Kidney (tissue), 14 donors: ENCODE measurements around the gene DOHH. TPM values are rescaled to one million over a fixed set of nuclear protein-coding genes. Genes with fewer than 3 reads are reported as not detected.
A peak's percentile ranks its signal among the peaks of the same experiment; 100 is the strongest.
"Not testable (repeated sequence)": the region's sequence is repeated elsewhere in the genome, so short reads cannot be mapped to it uniquely, and the experiment has no call there.

Experiments used
- DNase-seq, 5 donors: peaks; one replicate each; pipeline ENCODE4 v3.0.0-alpha.2; 2013 to 2020
- FAIRE-seq: peaks from 2 replicates; lab custom pipeline; 2012; peaks lifted over from hg19 to GRCh38; lab: Jason Lieb, UNC
- H3K27ac ChIP-seq, 2 donors: one replicate each; pipeline ENCODE4 v1.7.0; 2013; ENCODE audit warnings: low read depth in 2 of 2, low read length in 2 of 2, inconsistent platforms in 1 of 2
- H3K27me3 ChIP-seq: one replicate; pipeline ENCODE4 v1.7.1; 2013; ENCODE audit warnings: low read length, inconsistent platforms; ENCODE audit not compliant: control insufficient read depth, insufficient read depth
- H3K36me3 ChIP-seq, 3 donors: one replicate each; pipeline versions ENCODE4 v1.7.0 to v1.7.1; 2013; ENCODE audit warnings: low read length in 3 of 3, control low read depth in 1 of 3, inconsistent platforms in 1 of 3; ENCODE audit not compliant: insufficient read depth in 3 of 3, control insufficient read depth in 2 of 3
- H3K4me1 ChIP-seq, 3 donors: one replicate each; pipeline versions ENCODE4 v1.7.0 to v1.7.1; 2013; ENCODE audit warnings: low read length in 3 of 3, inconsistent platforms in 1 of 3, low read depth in 1 of 3; ENCODE audit not compliant: control insufficient read depth in 2 of 3, insufficient read depth in 2 of 3
- H3K4me3 ChIP-seq, 3 donors: one replicate each; pipeline versions ENCODE4 v1.7.0 to v1.8.1; 2013; ENCODE audit warnings: low read length in 3 of 3, control low read depth in 1 of 3, inconsistent platforms in 1 of 3
- H3K9ac ChIP-seq, 3 donors: one replicate each; pipeline versions ENCODE4 v1.7.0 to v1.7.1; 2013; ENCODE audit warnings: low read length in 3 of 3, control low read depth in 1 of 3, inconsistent platforms in 1 of 3
- H3K9me3 ChIP-seq, 3 donors: one replicate each; pipeline versions ENCODE4 v1.7.0 to v1.7.1; 2013; ENCODE audit warnings: low read length in 3 of 3, control low read depth in 1 of 3, inconsistent platforms in 1 of 3; ENCODE audit not compliant: control insufficient read depth in 2 of 3, insufficient read depth in 1 of 3
- intact Hi-C: fragments of 100-400 bp; cut with DNase I; formaldehyde crosslinking; loops from one replicate; pipeline ENCODE4 v1.11.1; 2022
- polyA plus RNA-seq: library from polyadenylated mRNA; stranded (reverse); fragments of 350-450 nt; fragmentation: Illumina TruSeq; extraction: RNeasy Lipid Tissue Mini Kit (QIAGEN cat#74804); gene quantifications from one replicate; pipeline ENCODE4 v1.2.3, GENCODE V29; 2014; ENCODE audit warnings: low read depth, low replicate concordance; ENCODE audit not compliant: insufficient read depth
- total RNA-seq: library from RNA; stranded (reverse); fragmentation: NEBNext Ultra II Directional; extraction: Animal tissue kit (Norgen Biotek cat#: 25700); gene quantifications from one replicate; pipeline ENCODE4 v1.2.1, GENCODE V29; 2021
- TF ChIP-seq, protein P1 (sequence below): IDR thresholded peaks from 3 replicates; pipeline ENCODE4 v1.5.1; 2012; ENCODE audit warnings: mild to moderate bottlenecking, moderate library complexity, borderline replicate concordance; ENCODE audit not compliant: insufficient read depth; ENCODE audit errors: extremely low read depth
- donor health status: control.
- donor health status: control.
- donor health status: control.
- donor health status: control.
- donor health status: control.
- donor health status: DM: yes; HTN: yes; CAD: no.
- donor health status: Normal renal cell carcinoma (clear cell type).

DOHH gene
- total and polyA plus RNA-seq, 2 donors from 2014 or later: 12.2 to 20.2 TPM

DNA sequence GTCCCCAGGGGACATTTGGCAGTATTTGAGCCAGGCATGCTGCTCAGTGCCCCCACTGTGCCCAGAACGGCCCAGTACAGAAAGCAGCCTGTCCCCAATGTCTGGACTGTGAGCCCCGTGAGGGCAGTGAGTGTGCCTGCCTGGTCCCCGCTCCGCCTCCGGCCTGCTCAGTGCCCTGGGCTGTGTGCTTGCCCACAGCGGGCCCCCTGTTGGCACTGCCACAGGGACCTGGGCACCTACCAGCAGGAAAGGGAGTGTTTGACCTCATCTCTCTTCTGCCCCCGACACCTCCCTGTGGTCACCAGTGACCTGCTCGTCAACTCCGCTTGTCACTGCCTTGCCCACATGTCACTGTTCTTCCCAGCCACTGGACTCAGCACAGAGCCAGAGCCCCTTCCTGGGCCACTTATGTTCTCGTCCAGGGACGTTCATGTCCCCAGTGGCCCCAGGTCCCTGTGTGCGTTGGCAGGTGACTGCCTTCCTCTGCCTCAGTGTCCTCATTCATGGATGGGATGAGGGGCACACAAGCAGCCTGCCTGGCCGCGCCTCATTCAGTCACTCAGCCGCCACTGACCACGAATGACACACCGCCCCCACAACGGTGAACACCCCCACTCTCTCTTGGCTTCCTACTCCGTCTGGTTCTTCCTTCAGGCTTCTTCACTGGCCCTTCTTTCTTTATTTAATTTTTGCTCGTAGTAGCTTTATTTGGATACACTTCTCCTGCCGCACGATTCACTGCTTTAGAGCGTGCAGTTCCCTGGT is 8.5 kb upstream of the DOHH start:
- Histone ChIP-seq H3K9ac (no peak overlapping the region), H3K27me3 (no peaks in the 10 kb centered on the region), H3K9me3 (no peaks in the 10 kb centered on the region), H3K36me3 (peaks cover 0 to 10% (median 0%) of the 10 kb centered on the region in 3 donors), H3K4me1 (peaks cover 0 to 12% (median 7%) of the 10 kb centered on the region in 3 donors), H3K4me3 (no peak overlapping the region), H3K27ac (no peak overlapping the region)
- DNase-seq: no peak
- no peak for FAIRE-seq
- intact Hi-C loops: no loop called here
- TF ChIP-seq, protein P1, sequence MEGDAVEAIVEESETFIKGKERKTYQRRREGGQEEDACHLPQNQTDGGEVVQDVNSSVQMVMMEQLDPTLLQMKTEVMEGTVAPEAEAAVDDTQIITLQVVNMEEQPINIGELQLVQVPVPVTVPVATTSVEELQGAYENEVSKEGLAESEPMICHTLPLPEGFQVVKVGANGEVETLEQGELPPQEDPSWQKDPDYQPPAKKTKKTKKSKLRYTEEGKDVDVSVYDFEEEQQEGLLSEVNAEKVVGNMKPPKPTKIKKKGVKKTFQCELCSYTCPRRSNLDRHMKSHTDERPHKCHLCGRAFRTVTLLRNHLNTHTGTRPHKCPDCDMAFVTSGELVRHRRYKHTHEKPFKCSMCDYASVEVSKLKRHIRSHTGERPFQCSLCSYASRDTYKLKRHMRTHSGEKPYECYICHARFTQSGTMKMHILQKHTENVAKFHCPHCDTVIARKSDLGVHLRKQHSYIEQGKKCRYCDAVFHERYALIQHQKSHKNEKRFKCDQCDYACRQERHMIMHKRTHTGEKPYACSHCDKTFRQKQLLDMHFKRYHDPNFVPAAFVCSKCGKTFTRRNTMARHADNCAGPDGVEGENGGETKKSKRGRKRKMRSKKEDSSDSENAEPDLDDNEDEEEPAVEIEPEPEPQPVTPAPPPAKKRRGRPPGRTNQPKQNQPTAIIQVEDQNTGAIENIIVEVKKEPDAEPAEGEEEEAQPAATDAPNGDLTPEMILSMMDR: no peak

DNA sequence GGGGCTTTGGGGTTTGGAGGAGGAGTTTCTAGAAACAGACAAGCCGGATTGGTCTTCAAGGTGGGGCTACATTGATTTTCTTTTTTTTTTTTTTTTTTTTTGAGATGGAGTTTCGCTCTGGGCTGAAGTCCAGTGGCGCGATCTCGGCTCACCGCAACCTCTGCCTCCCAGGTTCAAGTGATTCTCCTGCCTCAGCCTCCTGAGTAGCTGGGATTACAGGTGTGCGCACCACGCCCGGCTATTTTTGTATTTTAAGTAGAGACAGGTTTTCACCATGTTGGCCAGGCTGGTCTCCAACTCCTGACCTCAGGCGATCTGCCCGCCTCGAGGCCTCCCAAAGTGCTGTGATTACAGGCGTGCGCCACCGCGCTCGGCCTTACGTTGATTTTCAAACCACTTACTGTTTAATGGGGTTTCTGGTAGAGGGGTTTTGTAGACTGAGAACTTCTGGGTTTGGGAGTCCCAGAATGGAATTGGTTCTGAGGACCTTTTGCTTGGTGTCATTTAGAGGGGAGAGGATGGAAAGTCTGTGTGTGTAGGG is 7.7 kb upstream of the DOHH start:
- H3K4me3 ChIP-seq, FAIRE-seq, DNase-seq, intact Hi-C loops, H3K9ac ChIP-seq, H3K27me3 ChIP-seq, H3K36me3 ChIP-seq, H3K4me1 ChIP-seq, H3K27ac ChIP-seq, H3K9me3 ChIP-seq: not testable (repeated sequence)

DNA sequence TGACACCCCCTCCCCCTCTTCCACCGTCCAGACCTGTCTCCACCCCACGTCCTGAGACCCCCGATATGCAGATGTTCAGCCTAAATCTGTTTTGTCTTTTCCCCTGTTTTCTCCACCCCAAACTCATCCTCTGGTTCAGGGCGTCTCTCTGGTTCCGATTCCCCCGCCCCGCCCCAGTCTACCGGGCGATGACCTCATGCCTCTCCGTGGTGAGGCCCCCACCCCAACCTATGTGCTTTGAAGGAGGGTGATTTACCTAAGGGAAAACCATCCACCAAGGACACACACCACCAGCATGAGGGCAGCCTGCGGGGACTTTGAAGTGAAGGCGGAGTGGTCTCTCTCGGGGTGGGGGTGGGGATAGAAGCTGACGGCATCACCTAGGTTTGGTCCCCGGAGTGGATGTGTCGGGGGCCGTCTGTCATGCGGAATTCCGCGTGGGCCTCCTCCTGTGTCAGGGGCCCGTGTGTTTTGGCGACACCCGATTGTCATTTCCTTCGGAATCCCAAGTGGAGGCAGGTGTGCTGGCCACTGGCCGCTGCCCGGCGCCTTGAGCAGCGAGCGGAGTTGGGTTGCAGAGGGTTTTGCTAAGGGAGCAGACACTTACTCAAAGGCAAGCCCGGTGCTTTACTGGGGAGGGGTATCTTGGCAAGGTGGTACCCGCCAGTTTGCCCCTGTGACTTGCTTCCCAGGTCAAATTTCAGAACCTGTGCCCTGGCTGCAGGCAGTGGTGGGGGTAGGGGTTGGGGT is 7.1 kb upstream of the DOHH start:
- Histone ChIP-seq H3K4me1 (peaks cover 0 to 6% (median under 1%) of the 10 kb centered on the region in 3 donors), H3K9me3 (no peaks in the 10 kb centered on the region), H3K4me3 (peak overlapping the region; percentile 61 to 72 (median 69)), H3K27ac (peak overlapping the region in 1 of 2 donors; percentile 51), H3K36me3 (peaks cover 0 to 10% (median 0%) of the 10 kb centered on the region in 3 donors), H3K9ac (peak overlapping the region; percentile 39 to 85 (median 46)), H3K27me3 (no peaks in the 10 kb centered on the region)
- intact Hi-C loops: no loop called here
- peak in 4 of 5 donors; percentile 35 to 76 (median 56) for DNase-seq
- TF ChIP-seq, protein P1: no peak
- no peak for FAIRE-seq
